Neural progenitor cell (in vitro differentiated cells): ENCODE measurements around the gene OR2F2.

Experiments used
- EZH2 ChIP-seq: fragments of 200-600 bp; sonication (generic); IDR thresholded peaks from 2 replicates; pipeline ENCODE4 v1.6.1; 2017; ENCODE audit warnings: antibody characterized with exemption, mild to moderate bottlenecking, moderate library complexity
- EZH2phosphoT487 ChIP-seq: fragments of 200-600 bp; sonication (generic); IDR thresholded peaks from 2 replicates; pipeline ENCODE4 v1.6.1; 2017; ENCODE audit warnings: antibody characterized with exemption
- TF ChIP-seq, protein P1 (sequence below): fragments of 200-600 bp; sonication (generic); IDR thresholded peaks from 2 replicates; pipeline ENCODE4 v1.5.1; 2017; ENCODE audit warnings: antibody characterized with exemption, mild to moderate bottlenecking

DNA sequence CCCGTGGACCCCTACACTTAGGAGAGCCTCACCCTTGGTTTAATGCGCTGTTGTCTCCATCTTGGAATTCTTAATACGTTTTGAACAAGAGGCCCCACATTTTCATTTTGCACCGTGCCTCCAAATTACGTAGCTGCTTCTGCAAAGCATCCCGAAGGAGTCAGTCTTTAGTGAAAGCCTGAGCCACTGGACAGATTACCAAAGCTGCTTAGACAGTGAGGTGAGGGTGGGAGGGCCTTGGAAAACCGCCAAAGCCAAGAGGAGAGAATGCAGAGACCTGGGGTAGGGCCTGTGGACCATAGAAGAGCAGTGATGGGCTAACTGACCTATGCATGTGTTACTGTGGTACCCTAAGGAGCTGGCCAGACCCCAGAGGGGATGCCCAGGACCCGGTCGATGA lies 28.9 kb upstream of the OR2F2 start:
- TF ChIP-seq, protein P1, sequence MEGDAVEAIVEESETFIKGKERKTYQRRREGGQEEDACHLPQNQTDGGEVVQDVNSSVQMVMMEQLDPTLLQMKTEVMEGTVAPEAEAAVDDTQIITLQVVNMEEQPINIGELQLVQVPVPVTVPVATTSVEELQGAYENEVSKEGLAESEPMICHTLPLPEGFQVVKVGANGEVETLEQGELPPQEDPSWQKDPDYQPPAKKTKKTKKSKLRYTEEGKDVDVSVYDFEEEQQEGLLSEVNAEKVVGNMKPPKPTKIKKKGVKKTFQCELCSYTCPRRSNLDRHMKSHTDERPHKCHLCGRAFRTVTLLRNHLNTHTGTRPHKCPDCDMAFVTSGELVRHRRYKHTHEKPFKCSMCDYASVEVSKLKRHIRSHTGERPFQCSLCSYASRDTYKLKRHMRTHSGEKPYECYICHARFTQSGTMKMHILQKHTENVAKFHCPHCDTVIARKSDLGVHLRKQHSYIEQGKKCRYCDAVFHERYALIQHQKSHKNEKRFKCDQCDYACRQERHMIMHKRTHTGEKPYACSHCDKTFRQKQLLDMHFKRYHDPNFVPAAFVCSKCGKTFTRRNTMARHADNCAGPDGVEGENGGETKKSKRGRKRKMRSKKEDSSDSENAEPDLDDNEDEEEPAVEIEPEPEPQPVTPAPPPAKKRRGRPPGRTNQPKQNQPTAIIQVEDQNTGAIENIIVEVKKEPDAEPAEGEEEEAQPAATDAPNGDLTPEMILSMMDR = no peak
- TF ChIP-seq EZH2 = no peak
- TF ChIP-seq EZH2phosphoT487 = no peak
